Liver (tissue), 9 donors: ENCODE data around the gene CLEC10A. TPM values are rescaled to one million over a fixed set of nuclear protein-coding genes. Genes with fewer than 3 reads are reported as not detected.

Experiments
- DNase-seq: peaks from one replicate; pipeline ENCODE4 v3.0.0-alpha.2; 2017; ENCODE audit warnings: low spot score
- H3K27ac ChIP-seq, 2 donors: one replicate each; pipeline ENCODE4 v1.7.0; 2013; ENCODE audit warnings: inconsistent platforms in 2 of 2, low read length in 2 of 2, control low read depth in 1 of 2, low read depth in 1 of 2, mild to moderate bottlenecking in 1 of 2
- H3K27me3 ChIP-seq, 4 donors: one replicate each; pipeline versions ENCODE4 v1.6.1 to v1.7.0; 2013; ENCODE audit warnings: low read length in 3 of 4, inconsistent platforms in 1 of 4, mild to moderate bottlenecking in 1 of 4, moderate library complexity in 1 of 4; ENCODE audit not compliant: control insufficient read depth in 4 of 4, insufficient read depth in 4 of 4
- H3K36me3 ChIP-seq, 4 donors: one replicate each; pipeline versions ENCODE4 v1.6.1 to v1.7.0; 2013; ENCODE audit warnings: low read length in 3 of 4, mild to moderate bottlenecking in 3 of 4, low read depth in 1 of 4, moderate library complexity in 1 of 4; ENCODE audit not compliant: control insufficient read depth in 4 of 4, insufficient read depth in 3 of 4
- H3K4me1 ChIP-seq, 4 donors: one replicate each; pipeline versions ENCODE4 v1.6.1 to v1.7.0; 2013; ENCODE audit warnings: low read length in 3 of 4, mild to moderate bottlenecking in 3 of 4, moderate library complexity in 1 of 4; ENCODE audit not compliant: control insufficient read depth in 4 of 4, insufficient read depth in 4 of 4
- H3K4me3 ChIP-seq, 3 donors: one replicate each; pipeline versions ENCODE4 v1.6.1 to v1.7.0; 2013; ENCODE audit warnings: low read length in 3 of 3, control low read depth in 1 of 3, low read depth in 1 of 3, mild to moderate bottlenecking in 1 of 3
- H3K9ac ChIP-seq, 2 donors: one replicate each; pipeline ENCODE4 v1.7.0; 2013; ENCODE audit warnings: low read length in 2 of 2, mild to moderate bottlenecking in 2 of 2, moderate library complexity in 2 of 2, control low read depth in 1 of 2, low read depth in 1 of 2
- H3K9me3 ChIP-seq, 4 donors: one replicate each; pipeline versions ENCODE4 v1.6.1 to v1.7.0; 2013; ENCODE audit warnings: low read length in 3 of 4; ENCODE audit not compliant: control insufficient read depth in 4 of 4
- ATF3 ChIP-seq: IDR thresholded peaks from 2 replicates; pipeline ENCODE4 v1.6.1; 2016; ENCODE audit warnings: antibody characterized with exemption
- CTCF ChIP-seq: fragments of 150-350 bp; IDR thresholded peaks from 2 replicates; pipeline ENCODE4 v1.5.1; 2017; ENCODE audit warnings: improper control_type of control experiment, low read depth, low read length; ENCODE audit not compliant: missing input control
- EGR1 ChIP-seq, 2 donors: IDR thresholded peaks; 2 replicates each; pipeline ENCODE4 v1.6.1; 2016 to 2018; ENCODE audit warnings: antibody characterized with exemption in 2 of 2, low read depth in 2 of 2
- FOXA1 ChIP-seq: IDR thresholded peaks from 2 replicates; pipeline ENCODE4 v1.6.1; 2016; ENCODE audit warnings: antibody characterized with exemption
- FOXA2 ChIP-seq: IDR thresholded peaks from 2 replicates; pipeline ENCODE4 v1.6.1; 2016; ENCODE audit warnings: antibody characterized with exemption
- HNF4A ChIP-seq, 2 donors: conservative IDR thresholded peaks; 2 replicates each; pipeline ENCODE4 v1.6.1; 2016; ENCODE audit warnings: antibody characterized with exemption in 2 of 2, mild to moderate bottlenecking in 2 of 2
- HNF4G ChIP-seq: IDR thresholded peaks from 2 replicates; pipeline ENCODE4 v1.6.1; 2016; ENCODE audit warnings: antibody characterized with exemption
- JUND ChIP-seq, 2 donors: IDR thresholded peaks; 2 replicates each; pipeline ENCODE4 v1.6.1; 2016; ENCODE audit warnings: antibody characterized with exemption in 2 of 2
- NR2F2 ChIP-seq: IDR thresholded peaks from 2 replicates; pipeline ENCODE4 v1.6.1; 2016; ENCODE audit warnings: antibody characterized with exemption
- RAD21 ChIP-seq, 2 donors: IDR thresholded peaks; 2 replicates each; pipeline ENCODE4 v1.6.1; 2016; ENCODE audit warnings: antibody characterized with exemption in 2 of 2, mild to moderate bottlenecking in 2 of 2
- TAF1 ChIP-seq: conservative IDR thresholded peaks from 2 replicates; pipeline ENCODE4 v1.6.1; 2016; ENCODE audit warnings: antibody characterized with exemption, mild to moderate bottlenecking
- YY1 ChIP-seq: IDR thresholded peaks from 2 replicates; pipeline ENCODE4 v1.6.1; 2016; ENCODE audit warnings: antibody characterized with exemption, mild to moderate bottlenecking
- ZBTB33 ChIP-seq: IDR thresholded peaks from 2 replicates; pipeline ENCODE4 v1.6.1; 2016; ENCODE audit warnings: antibody characterized with exemption
- WGBS: extraction: QIAGEN DNeasy Blood & Tissue Kit; methylation state at CpG from one replicate; pipeline ENCODE4 v1.1.7; 2013; 5-methylcytosine and 5-hydroxymethylcytosine counted together
- polyA plus RNA-seq, 2 donors: library from polyadenylated mRNA; stranded (reverse) in 1 of 2; unstranded in 1 of 2; fragments of 200-250 nt in 1 of 2; fragments of >200 nt in 1 of 2; fragmentation: Nextera tagmentation in 1 of 2; extraction: Ambion mirVana in 1 of 2; gene quantifications; one replicate each; pipeline versions ENCODE4 v1.2.1 to v1.2.3, GENCODE V29; 2013 to 2015
- total RNA-seq, 2 donors: library from RNA; depleted of rRNA; stranded (reverse); fragments of >200 nt; gene quantifications; one replicate each; pipeline ENCODE4 v1.2.3, GENCODE V29; 2014
- donor health status: healthy.
- donor health status: healthy.
- donor health status: healthy.
- donor health status: healthy.
- donor health status: healthy.

CLEC10A gene
- total and polyA plus RNA-seq, 4 donors: 1.4 to 4.0 (median 3.4) TPM

GRCh38 chr17:7113273-7114071 is 33.4 kb upstream of the CLEC10A start:
- H3K4me3 ChIP-seq: peak overlapping the region; percentile 52 to 91 (median 89)
- no peaks in the 10 kb centered on the region for H3K9me3 ChIP-seq
- no peaks in the 10 kb centered on the region for H3K27me3 ChIP-seq
- no peak for TF ChIP-seq YY1
- no peak for TF ChIP-seq NR2F2
- TF ChIP-seq ZBTB33: no peak
- TF ChIP-seq FOXA2: no peak
- TF ChIP-seq ATF3: no peak
- TF ChIP-seq HNF4A (conservative IDR thresholded peaks at IDR 0.05): no peak
- no peak for TF ChIP-seq TAF1
- no peak for TF ChIP-seq HNF4G
- TF ChIP-seq EGR1 (IDR thresholded peaks at IDR 0.05; ENCODE audit: low read depth in 2 of 2): no peak
- TF ChIP-seq RAD21 (IDR thresholded peaks at IDR 0.05): no peak
- TF ChIP-seq CTCF: no peak
- TF ChIP-seq JUND (IDR thresholded peaks at IDR 0.05): no peak
- WGBS: 39% methylated on average over 15 of the region's 15 CpGs
- H3K27ac ChIP-seq: peak overlapping the region; percentile 93 to 97
- DNase-seq: no peak
- H3K36me3 ChIP-seq: peaks cover 0 to 6% (median 0%) of the 10 kb centered on the region in 4 donors
- H3K4me1 ChIP-seq: peaks cover 2 to 41% (median 29%) of the 10 kb centered on the region in 4 donors
- H3K9ac ChIP-seq: peak overlapping the region; percentile 58 to 88

GRCh38 chr17:7112510-7113108 is 32.6 kb upstream of the CLEC10A start:
- DNase-seq: no peak
- peaks cover 2 to 40% (median 27%) of the 10 kb centered on the region in 4 donors for H3K4me1 ChIP-seq
- peak overlapping the region; percentile 52 to 91 (median 89) for H3K4me3 ChIP-seq
- TF ChIP-seq FOXA1 (no peak), FOXA2 (no peak), YY1 (peak; percentile 50), HNF4A (conservative IDR thresholded peaks at IDR 0.05) (no peak)
- no peaks in the 10 kb centered on the region for H3K9me3 ChIP-seq
- H3K36me3 ChIP-seq: peaks cover 0 to 7% (median 5%) of the 10 kb centered on the region in 4 donors
- H3K9ac ChIP-seq: peak overlapping the region in 1 of 2 donors; percentile 43
- peak overlapping the region; percentile 93 to 97 for H3K27ac ChIP-seq
- 30% methylated on average over 10 of the region's 10 CpGs for WGBS
- no peaks in the 10 kb centered on the region for H3K27me3 ChIP-seq
